MCF 10A (cell line): ENCODE results near the gene HAX1. TPM values are rescaled to one million over a fixed set of nuclear protein-coding genes. Genes with fewer than 3 reads are reported as not detected.
"Not testable (repeated sequence)": the region's sequence is repeated elsewhere in the genome, so short reads cannot be mapped to it uniquely, and the experiment has no call there.

Experiments
- BruUV-seq: library from RNA; stranded (reverse); fragments of 400-500 nt; replicated peaks from 2 replicates; lab custom pipeline; 2021; lab: Mats Ljungman, UMichigan
- CTCF ChIA-PET: fragments of 300-600 bp; sonication (Branson Sonifier 250); formaldehyde crosslinking; extraction: SDS; loops from one replicate; lab custom pipeline; 2021; ENCODE audit warnings: antibody characterized with exemption, inconsistent platforms; lab: Yijun Ruan, JAX
- POLR2A ChIA-PET: fragments of 300-600, 350-650 bp; sonication (Branson Sonifier 250); formaldehyde crosslinking; extraction: SDS; loops from one replicate; lab custom pipeline; 2020; ENCODE audit warnings: antibody characterized with exemption, inconsistent platforms; lab: Yijun Ruan, JAX
- DNase-seq: peaks from one replicate; pipeline ENCODE4 v3.0.0-alpha.2; 2018; ENCODE audit not compliant: unreplicated experiment
- H3K27ac Mint-ChIP-seq: one replicate; pipeline ENCODE4 v1.8.0; 2022; ENCODE audit warnings: mild to moderate bottlenecking, low read depth, mixed read lengths; ENCODE audit not compliant: unreplicated experiment
- H3K27me3 Mint-ChIP-seq: one replicate; pipeline ENCODE4 v1.8.0; 2022; ENCODE audit warnings: mixed read lengths; ENCODE audit not compliant: insufficient read depth, unreplicated experiment
- H3K36me3 Mint-ChIP-seq: one replicate; pipeline ENCODE4 v1.8.0; 2022; ENCODE audit warnings: mild to moderate bottlenecking, moderate library complexity, mixed read lengths; ENCODE audit not compliant: insufficient read depth, unreplicated experiment
- H3K4me1 Mint-ChIP-seq: one replicate; pipeline ENCODE4 v1.8.0; 2022; ENCODE audit warnings: mixed read lengths; ENCODE audit not compliant: insufficient read depth, unreplicated experiment
- H3K4me3 Mint-ChIP-seq: one replicate; pipeline ENCODE4 v1.8.0; 2022; ENCODE audit warnings: mild to moderate bottlenecking, moderate library complexity, mixed read lengths; ENCODE audit not compliant: unreplicated experiment
- H3K9me3 Mint-ChIP-seq: one replicate; pipeline ENCODE4 v1.8.0; 2022; ENCODE audit warnings: mixed read lengths; ENCODE audit not compliant: unreplicated experiment
- CTCF ChIP-seq: fragments of 200-600 bp; IDR thresholded peaks from one replicate; pipeline ENCODE4 v1.8.0; 2022; ENCODE audit warnings: antibody characterized with exemption, mild to moderate bottlenecking; ENCODE audit not compliant: unreplicated experiment
- intact Hi-C: fragments of 100-400 bp; cut with micrococcal nuclease; formaldehyde crosslinking; loops from 2 replicates; pipeline ENCODE4 v1.14.1; 2022
- total RNA-seq: library from RNA; stranded (reverse); gene quantifications from 2 replicates; pipeline ENCODE4 v1.2.3, GENCODE V29; 2022

The HAX1 gene
- total RNA-seq, 1 experiment from 2014 or later = 295 TPM

- POLR2A ChIA-PET = interaction anchor here (1.0 to 1.3 kb wide), 2 partner anchors 9 to 34 kb away, joined by 4 read pairs; partner anchors contain the start of gene HAX1
- no peaks in the 10 kb centered on the region for H3K9me3 Mint-ChIP-seq
- intact Hi-C loops = no loop called here
Measured at GRCh38 chr1:154306151-154306550, 33.7 kb downstream of the HAX1 start.

GRCh38 chr1:154307670-154308270, 35.3 kb downstream of the HAX1 start:
- H3K9me3 Mint-ChIP-seq, H3K27ac Mint-ChIP-seq, H3K4me1 Mint-ChIP-seq, H3K36me3 Mint-ChIP-seq, H3K4me3 Mint-ChIP-seq, H3K27me3 Mint-ChIP-seq, BruUV-seq, DNase-seq, intact Hi-C loops: not testable (repeated sequence)
- POLR2A ChIA-PET = interaction anchor here (0.6 kb wide), 1 partner anchor 176 kb away, joined by 3 read pairs; no protein-coding TSS in a partner anchor
- CTCF ChIA-PET = interaction anchor here (0.8 to 1.4 kb wide), 2 partner anchors 16 to 234 kb away, joined by 3 read pairs; no protein-coding TSS in a partner anchor

More at GRCh38 chr1:154306151-154306550, 33.7 kb downstream of the HAX1 start:
- Mint-ChIP-seq H3K4me1 (no peaks in the 10 kb centered on the region), H3K4me3 (no peak overlapping the region), H3K27me3 (no peaks in the 10 kb centered on the region), H3K36me3 (no peaks in the 10 kb centered on the region), H3K27ac (no peak overlapping the region)
- no TSS peak for BruUV-seq
- no peak for DNase-seq
- no peak for TF ChIP-seq CTCF
- CTCF ChIA-PET = interaction anchor here (0.6 to 2.4 kb wide), 6 partner anchors 17 to 110 kb away, joined by 3 to 13 read pairs (median 4); no protein-coding TSS in a partner anchor

GRCh38 chr1:154309136-154309535, 36.7 kb downstream of the HAX1 start:
- H3K4me3 Mint-ChIP-seq, H3K36me3 Mint-ChIP-seq, intact Hi-C loops, BruUV-seq, DNase-seq, POLR2A ChIA-PET, H3K9me3 Mint-ChIP-seq, H3K27ac Mint-ChIP-seq, H3K4me1 Mint-ChIP-seq: not testable (repeated sequence)
- CTCF ChIA-PET = interaction anchor here (0.8 to 1.4 kb wide), 2 partner anchors 15 to 25 kb away, joined by 3 to 8 read pairs; no protein-coding TSS in a partner anchor
- H3K27me3 Mint-ChIP-seq = peaks cover 12% of the 10 kb centered on the region

GRCh38 chr1:154312229-154313065, 40.0 kb downstream of the HAX1 start:
- POLR2A ChIA-PET = not testable (repeated sequence)
- CTCF ChIA-PET = interaction anchor here (1.5 kb wide), 1 partner anchor 22 kb away, joined by 5 read pairs; no protein-coding TSS in a partner anchor

DNA sequence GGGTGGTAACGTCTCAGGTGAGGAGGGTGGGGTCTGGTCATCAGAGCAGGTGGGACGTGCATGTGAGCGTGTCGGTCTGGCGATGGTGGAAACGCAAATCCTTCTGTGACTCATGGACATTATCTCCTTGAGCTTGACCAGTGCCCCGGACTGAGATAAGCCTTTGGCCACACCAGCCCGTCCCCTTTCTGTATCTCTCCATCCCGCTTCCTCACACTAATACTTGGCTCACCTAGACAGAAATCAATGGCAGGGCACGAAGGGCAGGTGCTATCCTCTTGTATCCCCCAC, 40.6 kb downstream of the HAX1 start:
- CTCF ChIA-PET = interaction anchor here (1.5 kb wide), 1 partner anchor 22 kb away, joined by 5 read pairs; no protein-coding TSS in a partner anchor
- BruUV-seq = no TSS peak
- intact Hi-C loops = no loop called here
- H3K27ac Mint-ChIP-seq = no peak overlapping the region
- no peak overlapping the region for H3K4me3 Mint-ChIP-seq
- no peaks in the 10 kb centered on the region for H3K9me3 Mint-ChIP-seq
- peaks cover 21% of the 10 kb centered on the region for H3K27me3 Mint-ChIP-seq
- no peaks in the 10 kb centered on the region for H3K36me3 Mint-ChIP-seq
- TF ChIP-seq CTCF = no peak
- H3K4me1 Mint-ChIP-seq = no peaks in the 10 kb centered on the region
- DNase-seq = no peak
- POLR2A ChIA-PET = no interaction called here

More at GRCh38 chr1:154312229-154313065, 40.0 kb downstream of the HAX1 start:
- intact Hi-C loops, H3K36me3 Mint-ChIP-seq, H3K9me3 Mint-ChIP-seq, DNase-seq, H3K4me1 Mint-ChIP-seq, H3K27ac Mint-ChIP-seq, BruUV-seq, H3K4me3 Mint-ChIP-seq: not testable (repeated sequence)
- peaks cover 16% of the 10 kb centered on the region for H3K27me3 Mint-ChIP-seq

DNA sequence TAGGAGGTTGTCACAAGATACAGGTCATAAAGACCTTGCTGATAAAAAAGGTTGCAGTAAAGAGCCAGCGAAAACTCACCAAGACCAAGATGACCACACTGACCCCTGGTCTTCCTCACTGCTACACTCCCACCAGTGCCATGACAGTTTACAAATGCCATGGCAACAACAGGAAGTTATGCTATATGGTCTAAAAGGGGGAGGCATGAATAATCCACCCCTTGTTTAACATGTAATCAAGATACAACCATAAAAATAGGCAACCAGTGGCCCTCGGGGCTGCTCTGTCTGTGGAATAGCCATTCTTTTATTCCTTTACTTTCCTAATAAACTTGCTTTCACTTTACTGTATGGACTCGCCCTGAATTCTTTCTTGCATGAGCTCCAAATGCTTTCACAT, 41.8 kb downstream of the HAX1 start:
- intact Hi-C loops, H3K4me3 Mint-ChIP-seq, BruUV-seq, H3K36me3 Mint-ChIP-seq, H3K4me1 Mint-ChIP-seq, DNase-seq, H3K9me3 Mint-ChIP-seq, H3K27ac Mint-ChIP-seq: not testable (repeated sequence)
- POLR2A ChIA-PET = interaction anchor here (1.3 kb wide), 1 partner anchor 17 kb away, joined by 3 read pairs; no protein-coding TSS in a partner anchor
- CTCF ChIA-PET = interaction anchor here (1.2 to 1.7 kb wide), 3 partner anchors 10 to 20 kb away, joined by 4 to 11 read pairs (median 7); partner anchors contain the start of gene ATP8B2
- H3K27me3 Mint-ChIP-seq = peaks cover 25% of the 10 kb centered on the region
